Vagina (tissue), 2 donors: ENCODE results near the gene FBRSL1.

Experiments
- POLR2A ChIP-seq, 2 donors: fragments of 450-650 bp; IDR thresholded peaks; one replicate each; pipeline ENCODE4 v1.6.1; 2017; ENCODE audit warnings: antibody characterized with exemption in 2 of 2, mild to moderate bottlenecking in 2 of 2, moderate library complexity in 2 of 2
- TF ChIP-seq, protein P1 (sequence below), 3 experiments: fragments of 450-650 bp in 2 of 3; fragments of 200-600 bp in 1 of 3; sonication (generic) in 1 of 3; IDR thresholded peaks; one replicate each; pipeline ENCODE4 v1.5.1; 2017 to 2019; ENCODE audit warnings: antibody characterized with exemption in 3 of 3, mild to moderate bottlenecking in 2 of 3, moderate library complexity in 2 of 3

DNA sequence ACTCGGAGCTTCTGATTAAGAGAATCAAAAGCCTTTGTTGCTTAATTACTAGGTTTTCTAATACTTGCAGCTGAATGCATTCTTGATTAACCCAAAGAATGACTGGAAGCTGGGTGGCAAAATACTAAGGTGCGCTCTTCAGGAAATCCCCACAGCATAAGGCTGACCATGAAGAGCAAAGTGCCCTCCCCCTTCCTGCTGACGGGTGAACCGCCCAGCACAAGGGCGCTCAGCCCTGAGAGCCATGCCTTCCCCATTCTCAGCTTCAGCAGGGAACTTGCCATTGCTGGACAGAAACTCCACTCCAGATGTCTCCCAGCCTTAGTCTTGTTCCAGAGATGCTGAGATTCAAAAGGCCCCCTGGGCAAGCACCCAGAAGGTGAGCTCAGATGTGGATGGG lies 27.2 kb upstream of the FBRSL1 start:
- TF ChIP-seq, protein P1, sequence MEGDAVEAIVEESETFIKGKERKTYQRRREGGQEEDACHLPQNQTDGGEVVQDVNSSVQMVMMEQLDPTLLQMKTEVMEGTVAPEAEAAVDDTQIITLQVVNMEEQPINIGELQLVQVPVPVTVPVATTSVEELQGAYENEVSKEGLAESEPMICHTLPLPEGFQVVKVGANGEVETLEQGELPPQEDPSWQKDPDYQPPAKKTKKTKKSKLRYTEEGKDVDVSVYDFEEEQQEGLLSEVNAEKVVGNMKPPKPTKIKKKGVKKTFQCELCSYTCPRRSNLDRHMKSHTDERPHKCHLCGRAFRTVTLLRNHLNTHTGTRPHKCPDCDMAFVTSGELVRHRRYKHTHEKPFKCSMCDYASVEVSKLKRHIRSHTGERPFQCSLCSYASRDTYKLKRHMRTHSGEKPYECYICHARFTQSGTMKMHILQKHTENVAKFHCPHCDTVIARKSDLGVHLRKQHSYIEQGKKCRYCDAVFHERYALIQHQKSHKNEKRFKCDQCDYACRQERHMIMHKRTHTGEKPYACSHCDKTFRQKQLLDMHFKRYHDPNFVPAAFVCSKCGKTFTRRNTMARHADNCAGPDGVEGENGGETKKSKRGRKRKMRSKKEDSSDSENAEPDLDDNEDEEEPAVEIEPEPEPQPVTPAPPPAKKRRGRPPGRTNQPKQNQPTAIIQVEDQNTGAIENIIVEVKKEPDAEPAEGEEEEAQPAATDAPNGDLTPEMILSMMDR (IDR thresholded peaks at IDR 0.05) = no peak
- no peak for TF ChIP-seq POLR2A (IDR thresholded peaks at IDR 0.05)
